PFSK-1 (cell line): ENCODE results near the gene PSKH1.

Experiments used
- SIN3A ChIP-seq: IDR thresholded peaks from 2 replicates; pipeline ENCODE4 v1.6.1; 2012; ENCODE audit warnings: mild to moderate bottlenecking, low read length, moderate library complexity, borderline replicate concordance; ENCODE audit not compliant: insufficient read depth
- TAF1 ChIP-seq: IDR thresholded peaks from 2 replicates; pipeline ENCODE4 v1.6.1; 2012; ENCODE audit warnings: low read length, control low read depth, borderline replicate concordance; ENCODE audit not compliant: insufficient read depth
- TF ChIP-seq, protein P1 (sequence below), 2 experiments: IDR thresholded peaks; 2 replicates each; pipeline versions ENCODE4 v1.6.1 to v1.8.0; 2011 to 2012; ENCODE audit warnings: low read depth in 2 of 2, low read length in 2 of 2, control low read depth in 1 of 2, inconsistent platforms in 1 of 2, mild to moderate bottlenecking in 1 of 2, moderate library complexity in 1 of 2; ENCODE audit not compliant: insufficient read depth in 1 of 2

GRCh38 chr16:67936124-67936879 lies 43.2 kb downstream of the PSKH1 start, which contains the start of gene PSMB10:
- TF ChIP-seq SIN3A (no peak), TAF1 (no peak)
- TF ChIP-seq, protein P1, sequence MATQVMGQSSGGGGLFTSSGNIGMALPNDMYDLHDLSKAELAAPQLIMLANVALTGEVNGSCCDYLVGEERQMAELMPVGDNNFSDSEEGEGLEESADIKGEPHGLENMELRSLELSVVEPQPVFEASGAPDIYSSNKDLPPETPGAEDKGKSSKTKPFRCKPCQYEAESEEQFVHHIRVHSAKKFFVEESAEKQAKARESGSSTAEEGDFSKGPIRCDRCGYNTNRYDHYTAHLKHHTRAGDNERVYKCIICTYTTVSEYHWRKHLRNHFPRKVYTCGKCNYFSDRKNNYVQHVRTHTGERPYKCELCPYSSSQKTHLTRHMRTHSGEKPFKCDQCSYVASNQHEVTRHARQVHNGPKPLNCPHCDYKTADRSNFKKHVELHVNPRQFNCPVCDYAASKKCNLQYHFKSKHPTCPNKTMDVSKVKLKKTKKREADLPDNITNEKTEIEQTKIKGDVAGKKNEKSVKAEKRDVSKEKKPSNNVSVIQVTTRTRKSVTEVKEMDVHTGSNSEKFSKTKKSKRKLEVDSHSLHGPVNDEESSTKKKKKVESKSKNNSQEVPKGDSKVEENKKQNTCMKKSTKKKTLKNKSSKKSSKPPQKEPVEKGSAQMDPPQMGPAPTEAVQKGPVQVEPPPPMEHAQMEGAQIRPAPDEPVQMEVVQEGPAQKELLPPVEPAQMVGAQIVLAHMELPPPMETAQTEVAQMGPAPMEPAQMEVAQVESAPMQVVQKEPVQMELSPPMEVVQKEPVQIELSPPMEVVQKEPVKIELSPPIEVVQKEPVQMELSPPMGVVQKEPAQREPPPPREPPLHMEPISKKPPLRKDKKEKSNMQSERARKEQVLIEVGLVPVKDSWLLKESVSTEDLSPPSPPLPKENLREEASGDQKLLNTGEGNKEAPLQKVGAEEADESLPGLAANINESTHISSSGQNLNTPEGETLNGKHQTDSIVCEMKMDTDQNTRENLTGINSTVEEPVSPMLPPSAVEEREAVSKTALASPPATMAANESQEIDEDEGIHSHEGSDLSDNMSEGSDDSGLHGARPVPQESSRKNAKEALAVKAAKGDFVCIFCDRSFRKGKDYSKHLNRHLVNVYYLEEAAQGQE (IDR thresholded peaks at IDR 0.05; ENCODE audit: insufficient read depth in 1 of 2, low read depth in 2 of 2, low read length in 2 of 2) = no peak
